Upper lobe of right lung (tissue), 1 donor: ENCODE results near the gene CAPZA2. TPM values are rescaled to one million over a fixed set of nuclear protein-coding genes. Genes with fewer than 3 reads are reported as not detected.

Experiments
- ATAC-seq: fragments of 200-7000 bp; cut with Tn5 transposase; one replicate; pipeline ENCODE4 v1.9.1; 2020; ENCODE audit warnings: mild to moderate bottlenecking, moderate library complexity
- DNase-seq: peaks from one replicate; pipeline ENCODE4 v3.0.0-alpha.2; 2020
- H3K27ac ChIP-seq: fragments of 200-600 bp; one replicate; pipeline ENCODE4 v1.8.0; 2022
- H3K27me3 ChIP-seq: fragments of 200-600 bp; one replicate; pipeline ENCODE4 v1.8.0; 2022; ENCODE audit warnings: mild to moderate bottlenecking
- H3K36me3 ChIP-seq: fragments of 200-600 bp; one replicate; pipeline ENCODE4 v1.8.0; 2022
- H3K4me1 ChIP-seq: fragments of 200-600 bp; one replicate; pipeline ENCODE4 v1.8.0; 2022
- H3K4me3 ChIP-seq: fragments of 200-600 bp; one replicate; pipeline ENCODE4 v1.8.0; 2022; ENCODE audit warnings: mild to moderate bottlenecking
- H3K9me3 ChIP-seq: fragments of 200-600 bp; one replicate; pipeline ENCODE4 v1.8.0; 2022
- intact Hi-C: fragments of 100-400 bp; cut with DNase I; formaldehyde crosslinking; loops from one replicate; pipeline ENCODE4 v1.11.0; 2022
- total RNA-seq: library from RNA; stranded (reverse); fragmentation: NEBNext Ultra II Directional; extraction: Animal tissue kit (Norgen Biotek cat#: 25700); gene quantifications from one replicate; pipeline ENCODE4 v1.2.1, GENCODE V29; 2021
- TF ChIP-seq, protein P1 (sequence below): fragments of 200-600 bp; IDR thresholded peaks from one replicate; pipeline ENCODE4 v1.8.0; 2022; ENCODE audit warnings: antibody characterized with exemption
- donor health status: DM: no; HTN: yes; CAD: no; lungs with severe emphysema.

CAPZA2 gene
- total RNA-seq, 1 donor from 2014 or later, result 249 TPM

DNA sequence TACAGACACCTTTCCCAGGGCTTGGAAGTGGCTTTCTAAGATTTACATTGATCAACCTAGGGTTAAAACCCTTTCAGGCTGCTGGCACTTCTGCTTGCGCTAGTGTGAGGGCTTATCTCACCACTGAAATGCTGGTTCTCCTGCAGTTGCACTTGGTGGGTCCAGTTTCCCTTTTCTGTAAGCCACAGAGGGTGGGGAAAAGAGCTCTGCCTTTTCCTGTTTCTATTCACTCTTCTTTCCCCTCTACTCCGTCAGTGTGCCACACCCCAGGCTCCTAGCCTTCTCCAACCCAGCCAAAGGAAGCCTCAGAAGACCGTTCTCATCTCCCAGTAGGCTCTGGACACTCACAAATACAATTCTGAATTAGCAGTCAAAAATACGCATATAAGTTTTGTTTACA is 19.0 kb upstream of the CAPZA2 start:
- Histone ChIP-seq H3K27ac (no peak overlapping the region), H3K9me3 (no peaks in the 10 kb centered on the region), H3K36me3 (no peaks in the 10 kb centered on the region), H3K4me3 (no peak overlapping the region), H3K4me1 (no peaks in the 10 kb centered on the region), H3K27me3 (no peaks in the 10 kb centered on the region)
- intact Hi-C loops, result no loop called here
- ATAC-seq (peak; percentile 94), DNase-seq (no peak)
- TF ChIP-seq, protein P1, sequence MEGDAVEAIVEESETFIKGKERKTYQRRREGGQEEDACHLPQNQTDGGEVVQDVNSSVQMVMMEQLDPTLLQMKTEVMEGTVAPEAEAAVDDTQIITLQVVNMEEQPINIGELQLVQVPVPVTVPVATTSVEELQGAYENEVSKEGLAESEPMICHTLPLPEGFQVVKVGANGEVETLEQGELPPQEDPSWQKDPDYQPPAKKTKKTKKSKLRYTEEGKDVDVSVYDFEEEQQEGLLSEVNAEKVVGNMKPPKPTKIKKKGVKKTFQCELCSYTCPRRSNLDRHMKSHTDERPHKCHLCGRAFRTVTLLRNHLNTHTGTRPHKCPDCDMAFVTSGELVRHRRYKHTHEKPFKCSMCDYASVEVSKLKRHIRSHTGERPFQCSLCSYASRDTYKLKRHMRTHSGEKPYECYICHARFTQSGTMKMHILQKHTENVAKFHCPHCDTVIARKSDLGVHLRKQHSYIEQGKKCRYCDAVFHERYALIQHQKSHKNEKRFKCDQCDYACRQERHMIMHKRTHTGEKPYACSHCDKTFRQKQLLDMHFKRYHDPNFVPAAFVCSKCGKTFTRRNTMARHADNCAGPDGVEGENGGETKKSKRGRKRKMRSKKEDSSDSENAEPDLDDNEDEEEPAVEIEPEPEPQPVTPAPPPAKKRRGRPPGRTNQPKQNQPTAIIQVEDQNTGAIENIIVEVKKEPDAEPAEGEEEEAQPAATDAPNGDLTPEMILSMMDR, result no peak

DNA sequence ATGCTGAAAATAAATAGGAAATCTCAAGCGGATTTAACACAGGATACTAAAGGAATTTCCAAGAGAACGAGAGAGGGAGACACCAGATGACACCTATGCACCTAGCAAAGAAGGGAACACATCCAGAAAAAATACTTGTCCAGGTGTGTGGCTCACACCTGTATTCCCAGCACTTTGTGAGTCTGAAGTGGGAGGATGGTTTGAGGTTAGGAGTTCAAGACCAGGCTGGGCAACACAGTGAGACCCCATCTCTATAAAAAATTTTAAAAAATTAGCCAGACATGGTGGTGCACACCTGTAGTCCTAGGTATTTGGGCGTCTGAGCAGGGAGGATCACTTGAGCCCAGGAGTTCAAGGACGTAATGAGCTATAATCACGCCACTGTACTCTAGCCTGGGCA is 11.2 kb upstream of the CAPZA2 start:
- no peak for ATAC-seq
- TF ChIP-seq, protein P1, result no peak
- DNase-seq, result no peak

DNA sequence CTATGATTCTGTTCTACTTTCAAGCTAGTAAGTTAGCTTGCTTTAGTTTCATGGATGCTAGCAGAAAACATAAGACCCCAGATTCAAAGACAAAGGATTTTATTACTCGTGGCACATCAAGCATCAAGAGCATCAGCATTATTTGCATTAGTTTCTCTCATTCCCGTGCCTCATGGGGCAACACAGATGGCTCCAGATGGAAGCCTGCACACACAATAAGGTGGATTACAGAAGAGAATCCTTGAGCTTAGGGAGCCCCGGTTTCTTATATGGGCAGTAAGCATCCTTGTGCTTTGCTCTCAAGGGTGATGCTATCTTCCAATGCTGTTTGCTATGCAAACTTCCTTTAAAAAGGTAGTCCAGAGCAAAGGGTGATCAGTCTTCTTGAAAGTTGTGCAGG is 10.7 kb upstream of the CAPZA2 start:
- H3K27ac ChIP-seq, result no peak overlapping the region
- no peaks in the 10 kb centered on the region for H3K36me3 ChIP-seq
- intact Hi-C loops, result no loop called here
- no peaks in the 10 kb centered on the region for H3K9me3 ChIP-seq
- TF ChIP-seq, protein P1, result no peak
- ATAC-seq (no peak), DNase-seq (no peak)
- H3K27me3 ChIP-seq, result no peaks in the 10 kb centered on the region
- H3K4me1 ChIP-seq, result no peaks in the 10 kb centered on the region
- no peak overlapping the region for H3K4me3 ChIP-seq

More for the DNA sequence above, 11.2 kb upstream of the CAPZA2 start:
- Histone ChIP-seq H3K27ac (no peak overlapping the region), H3K4me1 (no peaks in the 10 kb centered on the region), H3K4me3 (no peak overlapping the region), H3K36me3 (no peaks in the 10 kb centered on the region), H3K27me3 (no peaks in the 10 kb centered on the region), H3K9me3 (no peaks in the 10 kb centered on the region)
- intact Hi-C loops, result no loop called here

DNA sequence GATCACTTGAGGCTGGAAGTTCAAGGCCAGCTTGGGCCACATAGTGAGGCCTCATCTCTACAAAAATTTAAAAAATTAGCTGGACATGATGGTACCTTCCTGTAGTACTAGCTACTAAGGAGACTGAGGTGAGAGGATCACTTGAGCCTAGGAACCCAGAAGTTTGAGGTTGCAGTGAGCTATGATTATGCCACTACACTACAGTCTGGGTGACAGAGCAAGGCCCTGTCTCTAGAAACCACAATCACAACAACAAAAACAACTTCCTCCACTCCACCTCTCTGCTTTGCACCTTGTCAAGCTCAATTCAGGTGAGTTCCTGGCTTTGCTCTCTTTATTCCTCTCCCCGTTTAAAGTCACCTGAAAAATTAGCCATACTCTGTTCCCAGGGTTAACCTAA is 8.3 kb upstream of the CAPZA2 start:
- no peak for DNase-seq
- no peaks in the 10 kb centered on the region for H3K36me3 ChIP-seq
- no peak overlapping the region for H3K27ac ChIP-seq
- ATAC-seq, result no peak
- intact Hi-C loops, result no loop called here
- TF ChIP-seq, protein P1, result no peak
- H3K4me1 ChIP-seq, result no peaks in the 10 kb centered on the region
- H3K9me3 ChIP-seq, result no peaks in the 10 kb centered on the region
- no peaks in the 10 kb centered on the region for H3K27me3 ChIP-seq
- H3K4me3 ChIP-seq, result no peak overlapping the region

DNA sequence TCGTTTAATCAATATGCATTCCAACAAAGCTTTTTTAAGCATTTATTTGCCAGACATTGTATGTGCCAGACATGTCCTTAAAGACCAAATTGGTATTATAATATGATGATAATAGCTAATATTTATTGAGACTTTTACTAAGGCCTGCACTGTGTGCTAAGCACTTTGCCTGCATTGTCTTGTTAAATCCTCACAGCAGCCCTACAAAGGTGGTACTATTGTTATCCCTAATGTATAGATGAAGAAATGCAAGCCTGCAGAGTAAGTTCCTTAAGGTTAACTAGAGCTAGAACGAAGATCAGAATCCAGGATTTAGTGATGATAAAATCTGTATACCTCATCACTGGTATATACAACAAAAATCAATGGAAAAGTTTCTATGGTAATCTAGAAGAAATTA is 5.3 kb upstream of the CAPZA2 start:
- DNase-seq, result no peak
- no peak for ATAC-seq
- TF ChIP-seq, protein P1, result no peak
- H3K27ac ChIP-seq, result no peak overlapping the region
- intact Hi-C loops, result no loop called here
- no peaks in the 10 kb centered on the region for H3K27me3 ChIP-seq
- H3K4me3 ChIP-seq, result no peak overlapping the region
- H3K9me3 ChIP-seq, result no peaks in the 10 kb centered on the region
- H3K36me3 ChIP-seq, result no peaks in the 10 kb centered on the region
- H3K4me1 ChIP-seq, result peaks cover 2% of the 10 kb centered on the region

DNA sequence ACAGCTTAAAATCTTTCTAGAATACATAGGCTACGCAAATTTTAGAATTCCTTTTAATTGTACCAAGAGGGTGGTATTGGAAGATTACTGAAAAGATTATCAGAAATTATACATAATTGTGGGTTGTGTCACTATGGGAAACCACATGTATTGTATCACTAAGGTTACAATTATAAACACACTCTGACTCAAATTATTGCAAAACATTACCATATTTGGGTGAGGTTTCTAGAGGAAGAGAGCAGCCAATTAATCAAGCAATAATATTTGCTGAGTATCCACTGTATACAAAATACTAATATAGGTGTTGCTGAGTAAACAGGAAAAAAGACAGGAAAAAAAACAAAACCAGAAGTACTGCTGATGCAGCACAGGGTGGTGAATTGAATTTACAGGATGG is 3.1 kb upstream of the CAPZA2 start:
- no peaks in the 10 kb centered on the region for H3K36me3 ChIP-seq
- no peak for DNase-seq
- no peak overlapping the region for H3K4me3 ChIP-seq
- no peak for ATAC-seq
- H3K4me1 ChIP-seq, result peaks cover 6% of the 10 kb centered on the region
- no peaks in the 10 kb centered on the region for H3K27me3 ChIP-seq
- no peaks in the 10 kb centered on the region for H3K9me3 ChIP-seq
- TF ChIP-seq, protein P1, result no peak
- no peak overlapping the region for H3K27ac ChIP-seq
- intact Hi-C loops, result no loop called here
